ENCODE measurements around the gene GPR15. TPM values are rescaled to one million over a fixed set of nuclear protein-coding genes. Genes with fewer than 3 reads are reported as not detected.

Gene GPR15
- total RNA-seq, 1 experiment from 2014 or later: not detected

- Mint-ChIP-seq H3K27ac (no peak overlapping the region), H3K4me1 (no peaks in the 10 kb centered on the region), H3K36me3 (ENCODE audit: insufficient read depth in 1 of 3, low read depth in 3 of 3) (no peaks in the 10 kb centered on the region), H3K27me3 (ENCODE audit: low read depth) (no peaks in the 10 kb centered on the region), H3K9me3 (no peaks in the 10 kb centered on the region; a peak in 1 of 5 replicates), H3K4me3 (no peak overlapping the region)
- no peak overlapping the region for H2BK20ac ChIP-seq (ENCODE audit: low read depth, low read length, poor library complexity, severe bottlenecking)
- H4K91ac ChIP-seq (ENCODE audit: insufficient read length, low read depth, low read length): no peak overlapping the region
- no peak overlapping the region for H3T11ph ChIP-seq (ENCODE audit: low read length)
- no peak overlapping the region for H4K5ac ChIP-seq (ENCODE audit: insufficient read length, low read depth, low read length)
- H2BK120ac ChIP-seq (ENCODE audit: low read depth, low read length, poor library complexity, severe bottlenecking): no peak overlapping the region
- no peak overlapping the region for H4K8ac ChIP-seq (replicated peaks; ENCODE audit: insufficient read length, low read depth, low read length)
- no peak overlapping the region for H2AK5ac ChIP-seq (ENCODE audit: insufficient read length, low read length)
- H3K23me2 ChIP-seq (ENCODE audit: insufficient read length, low read depth, low read length, poor library complexity, severe bottlenecking): no peaks in the 10 kb centered on the region
- WGBS (ENCODE audit: extremely low coverage, insufficient read length, low lambda C conversion rate): no CpG with 5 or more reads among the region's 4 CpGs
- H3K79me2 ChIP-seq (ENCODE audit: insufficient read depth, low read length): no peaks in the 10 kb centered on the region
- no peak overlapping the region for H3K14ac ChIP-seq (ENCODE audit: insufficient read depth, low read length)
- H3K27me3 ChIP-seq (ENCODE audit: insufficient read depth, low read length): no peaks in the 10 kb centered on the region
- no peaks in the 10 kb centered on the region for H3K4me1 ChIP-seq (ENCODE audit: insufficient read depth, low read length)
- no peaks in the 10 kb centered on the region for H3K79me1 ChIP-seq (ENCODE audit: insufficient read depth, low read depth, low read length, poor library complexity, severe bottlenecking)
- H3K27ac ChIP-seq (ENCODE audit: insufficient read length, low read depth, low read length): no peak overlapping the region
- H3K18ac ChIP-seq (ENCODE audit: insufficient read length, low read depth, low read length): no peak overlapping the region
- no peaks in the 10 kb centered on the region for H3K9me3 ChIP-seq (ENCODE audit: control insufficient read depth, low read depth, low read length)
- DNase-seq: no peak
- no peak overlapping the region for H3K4me2 ChIP-seq (ENCODE audit: insufficient read depth, insufficient read length, low read length)
- H2AFZ ChIP-seq (ENCODE audit: low read length): no peak overlapping the region
- no peak overlapping the region for H2BK5ac ChIP-seq (ENCODE audit: insufficient read length, low read length)
- H3K4ac ChIP-seq (ENCODE audit: low read depth, low read length): no peak overlapping the region
- H2BK12ac ChIP-seq (ENCODE audit: insufficient read length, low read depth, low read length): no peak overlapping the region
- no peak overlapping the region for H3K56ac ChIP-seq (ENCODE audit: insufficient read length, low read depth, low read length)
- H3K9ac ChIP-seq (ENCODE audit: extremely low read depth, insufficient read length, low read length): no peak overlapping the region
- no peak overlapping the region for H3K23ac ChIP-seq (ENCODE audit: insufficient read length, low read depth, low read length)
- H4K20me1 ChIP-seq (ENCODE audit: control insufficient read depth, insufficient read depth, insufficient read length): no peaks in the 10 kb centered on the region
- TF ChIP-seq CTCF (conservative IDR thresholded peaks at IDR 0.05): no peak
- no peak overlapping the region for H2BK15ac ChIP-seq (ENCODE audit: low read depth, low read length)
These were observed 23.2 kb downstream of the GPR15 start for GRCh38 chr3:98555025-98555379.
